Ovary (tissue), 3 donors: Measurements from ENCODE around the gene ENO1.

ENCODE experiments used
- EP300 ChIP-seq: sonication (generic); formaldehyde crosslinking; IDR thresholded peaks from one replicate; pipeline ENCODE4 v1.6.1; 2017; ENCODE audit warnings: antibody characterized with exemption
- POLR2A ChIP-seq: fragments of 450-650 bp; IDR thresholded peaks from one replicate; pipeline ENCODE4 v1.6.1; 2017; ENCODE audit warnings: antibody characterized with exemption, mild to moderate bottlenecking, moderate library complexity
- TF ChIP-seq, protein P1 (sequence below), 3 donors: fragments of 450-650 bp in 2 of 3; fragments of 200-600 bp in 1 of 3; IDR thresholded peaks; one replicate each; pipeline versions ENCODE4 v1.5.1 to v1.8.0; 2016 to 2022; ENCODE audit warnings: antibody characterized with exemption in 3 of 3, mild to moderate bottlenecking in 1 of 3
- donor health status: DM: no; HTN: no; CAD: no.

DNA sequence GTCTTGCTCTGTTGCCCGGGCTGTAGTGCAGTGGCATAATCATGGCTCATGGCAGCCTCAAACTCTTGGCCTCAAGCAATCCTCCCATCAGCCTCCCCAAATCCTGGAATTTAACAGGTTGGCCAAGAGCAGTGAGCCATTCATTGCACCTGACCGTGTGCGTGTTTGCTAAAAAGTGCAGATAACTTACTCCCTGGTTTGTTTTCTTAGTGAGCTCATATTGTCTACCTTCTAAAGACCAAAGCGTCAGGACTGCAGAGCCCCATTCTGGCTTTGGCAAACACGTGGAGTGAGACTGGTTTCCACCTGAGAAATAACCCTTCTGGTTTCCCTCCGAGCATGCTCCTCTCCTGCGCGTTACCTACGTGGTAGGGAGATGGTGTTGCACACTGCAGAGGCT lies 35.0 kb upstream of the ENO1 start:
- TF ChIP-seq, protein P1, sequence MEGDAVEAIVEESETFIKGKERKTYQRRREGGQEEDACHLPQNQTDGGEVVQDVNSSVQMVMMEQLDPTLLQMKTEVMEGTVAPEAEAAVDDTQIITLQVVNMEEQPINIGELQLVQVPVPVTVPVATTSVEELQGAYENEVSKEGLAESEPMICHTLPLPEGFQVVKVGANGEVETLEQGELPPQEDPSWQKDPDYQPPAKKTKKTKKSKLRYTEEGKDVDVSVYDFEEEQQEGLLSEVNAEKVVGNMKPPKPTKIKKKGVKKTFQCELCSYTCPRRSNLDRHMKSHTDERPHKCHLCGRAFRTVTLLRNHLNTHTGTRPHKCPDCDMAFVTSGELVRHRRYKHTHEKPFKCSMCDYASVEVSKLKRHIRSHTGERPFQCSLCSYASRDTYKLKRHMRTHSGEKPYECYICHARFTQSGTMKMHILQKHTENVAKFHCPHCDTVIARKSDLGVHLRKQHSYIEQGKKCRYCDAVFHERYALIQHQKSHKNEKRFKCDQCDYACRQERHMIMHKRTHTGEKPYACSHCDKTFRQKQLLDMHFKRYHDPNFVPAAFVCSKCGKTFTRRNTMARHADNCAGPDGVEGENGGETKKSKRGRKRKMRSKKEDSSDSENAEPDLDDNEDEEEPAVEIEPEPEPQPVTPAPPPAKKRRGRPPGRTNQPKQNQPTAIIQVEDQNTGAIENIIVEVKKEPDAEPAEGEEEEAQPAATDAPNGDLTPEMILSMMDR (IDR thresholded peaks at IDR 0.05), result no peak
- TF ChIP-seq POLR2A (no peak), EP300 (no peak)
